C1 segment of cervical spinal cord (tissue), 14 donors: ENCODE results near the gene FGL2.
"Not testable (repeated sequence)": the region's sequence is repeated elsewhere in the genome, so short reads cannot be mapped to it uniquely, and the experiment has no call there.

Experiments
- DNase-seq, 14 donors: peaks; one replicate each; lab custom pipeline; 2025; lab: John Stamatoyannopoulos, UW

The FGL2 gene

GRCh38 chr7:77216181-77216845 is 16.7 kb upstream of the FGL2 start:
- DNase-seq, result no peak

- no peak for DNase-seq
Observed at GRCh38 chr7:77209479-77210139, 10.0 kb upstream of the FGL2 start.

GRCh38 chr7:77208416-77208815 is 8.8 kb upstream of the FGL2 start:
- DNase-seq, result no peak

GRCh38 chr7:77205706-77206105 is 6.1 kb upstream of the FGL2 start:
- no peak for DNase-seq

- DNase-seq, result no peak
Observed at GRCh38 chr7:77202481-77202976, 2.9 kb upstream of the FGL2 start.

GRCh38 chr7:77200542-77200941 is 923 bp upstream of the FGL2 start:
- DNase-seq, result no peak

GRCh38 chr7:77197141-77197540 is 2.5 kb downstream of the FGL2 start:
- DNase-seq, result no peak

GRCh38 chr7:77188731-77189437 is 10.7 kb downstream of the FGL2 start:
- no peak for DNase-seq

- DNase-seq, result no peak
Observed at GRCh38 chr7:77185866-77186265, 13.8 kb downstream of the FGL2 start.

- DNase-seq, result no peak
Observed at GRCh38 chr7:77184990-77185389, 14.6 kb downstream of the FGL2 start.

GRCh38 chr7:77184463-77184862 is 15.2 kb downstream of the FGL2 start:
- no peak for DNase-seq

GRCh38 chr7:77182261-77182660 is 17.4 kb downstream of the FGL2 start:
- DNase-seq, result no peak

- no peak for DNase-seq
Observed at GRCh38 chr7:77181734-77182133, 17.9 kb downstream of the FGL2 start.

- no peak for DNase-seq
Observed at GRCh38 chr7:77181015-77181595, 18.5 kb downstream of the FGL2 start.

- DNase-seq, result not testable (repeated sequence)
Observed at GRCh38 chr7:77178024-77178423, 21.6 kb downstream of the FGL2 start.

GRCh38 chr7:77177321-77177904 is 22.2 kb downstream of the FGL2 start:
- not testable (repeated sequence) for DNase-seq

- not testable (repeated sequence) for DNase-seq
Observed at GRCh38 chr7:77175274-77175800, 24.3 kb downstream of the FGL2 start.

GRCh38 chr7:77174418-77174817 is 25.2 kb downstream of the FGL2 start:
- not testable (repeated sequence) for DNase-seq

- DNase-seq, result not testable (repeated sequence)
Observed at GRCh38 chr7:77172437-77173172, 27.0 kb downstream of the FGL2 start.

GRCh38 chr7:77171073-77171472 is 28.5 kb downstream of the FGL2 start:
- not testable (repeated sequence) for DNase-seq

GRCh38 chr7:77157446-77157845 is 42.2 kb downstream of the FGL2 start:
- peak in 1 of 14 donors; percentile 4 for DNase-seq
